Activated gamma-delta T cell (primary cell): ENCODE results near the gene HSDL2.
"Not testable (repeated sequence)": the region's sequence is repeated elsewhere in the genome, so short reads cannot be mapped to it uniquely, and the experiment has no call there.

Source experiments
- DNase-seq: peaks from one replicate; lab custom pipeline; 2025; lab: John Stamatoyannopoulos, UW

The HSDL2 gene

GRCh38 chr9:112396872-112397271, 17.0 kb downstream of the HSDL2 start:
- no peak for DNase-seq

- no peak for DNase-seq
These were observed 21.4 kb downstream of the HSDL2 start for GRCh38 chr9:112401175-112401815.

GRCh38 chr9:112403614-112404201, 23.8 kb downstream of the HSDL2 start:
- no peak for DNase-seq

- no peak for DNase-seq
These were observed 24.6 kb downstream of the HSDL2 start for GRCh38 chr9:112404508-112404932.

GRCh38 chr9:112408275-112408674, 28.4 kb downstream of the HSDL2 start:
- no peak for DNase-seq

GRCh38 chr9:112408819-112409218, 28.9 kb downstream of the HSDL2 start:
- no peak for DNase-seq

GRCh38 chr9:112409758-112410157, 29.9 kb downstream of the HSDL2 start:
- DNase-seq: no peak

GRCh38 chr9:112411626-112412027, 31.7 kb downstream of the HSDL2 start:
- DNase-seq: no peak

- not testable (repeated sequence) for DNase-seq
These were observed 33.8 kb downstream of the HSDL2 start for GRCh38 chr9:112413728-112414127.

- no peak for DNase-seq
These were observed 40.3 kb downstream of the HSDL2 start for GRCh38 chr9:112420208-112420607.

- DNase-seq: no peak
These were observed 41.9 kb downstream of the HSDL2 start for GRCh38 chr9:112421771-112422222.

- no peak for DNase-seq
These were observed 42.7 kb downstream of the HSDL2 start for GRCh38 chr9:112422417-112423148.

GRCh38 chr9:112430006-112430522, 50.2 kb downstream of the HSDL2 start:
- no peak for DNase-seq

- DNase-seq: no peak
These were observed 53.8 kb downstream of the HSDL2 start for GRCh38 chr9:112433499-112434392.

GRCh38 chr9:112434487-112434886, 54.6 kb downstream of the HSDL2 start:
- DNase-seq: no peak

GRCh38 chr9:112437406-112437805, 57.5 kb downstream of the HSDL2 start:
- DNase-seq: no peak

- no peak for DNase-seq
These were observed 59.3 kb downstream of the HSDL2 start for GRCh38 chr9:112439171-112439570.

GRCh38 chr9:112439825-112440224, 59.9 kb downstream of the HSDL2 start:
- no peak for DNase-seq

GRCh38 chr9:112443200-112443599, 63.3 kb downstream of the HSDL2 start:
- no peak for DNase-seq

GRCh38 chr9:112443636-112444035, 63.7 kb downstream of the HSDL2 start:
- no peak for DNase-seq

GRCh38 chr9:112445196-112445595, 65.3 kb downstream of the HSDL2 start:
- no peak for DNase-seq

- DNase-seq: no peak
These were observed 66.2 kb downstream of the HSDL2 start for GRCh38 chr9:112446080-112446479.
